H1 (cell line): ENCODE measurements around the gene LINC01488. TPM values are rescaled to one million over a fixed set of nuclear protein-coding genes. Genes with fewer than 3 reads are reported as not detected.
A peak's percentile ranks its signal among the peaks of the same experiment; 100 is the strongest.

ENCODE experiments used
- CTCF ChIA-PET: fragments of 300-600 bp; sonication (Branson Sonifier 250); formaldehyde crosslinking; loops from one replicate; lab custom pipeline; 2021; ENCODE audit not compliant: partially characterized antibody; lab: Charles Lee
- POLR2A ChIA-PET: fragments of 300-600 bp; sonication (Branson Sonifier 250); formaldehyde crosslinking; loops from one replicate; lab custom pipeline; 2021; ENCODE audit warnings: inconsistent platforms; ENCODE audit not compliant: partially characterized antibody; lab: Charles Lee
- DNase-seq, 2 experiments: peaks; one replicate each; pipeline versions ENCODE4 v3.0.0 to v3.0.0-alpha.2; 2010 to 2022; ENCODE audit warnings: low spot score in 2 of 2, low read depth in 1 of 2, mixed read lengths in 1 of 2
- FAIRE-seq: peaks from 2 replicates; lab custom pipeline; 2011; peaks lifted over from hg19 to GRCh38; lab: Jason Lieb, UNC
- H2AFZ ChIP-seq: 2 replicates; pipeline ENCODE4 v1.8.1; 2012; ENCODE audit warnings: low read length, inconsistent platforms
- H2AK5ac ChIP-seq: 2 replicates; pipeline ENCODE4 v1.6.1; 2013; ENCODE audit warnings: low read depth, low read length
- H2BK120ac ChIP-seq: replicated peaks from 2 replicates; pipeline ENCODE3; 2013; ENCODE audit warnings: low read depth, low read length, inconsistent platforms
- H2BK12ac ChIP-seq: 2 replicates; pipeline ENCODE4 v1.6.1; 2013; ENCODE audit warnings: low read depth, low read length
- H2BK15ac ChIP-seq: 2 replicates; pipeline ENCODE4 v1.6.1; 2013; ENCODE audit warnings: low read length
- H2BK20ac ChIP-seq: 2 replicates; pipeline ENCODE4 v1.6.1; 2013; ENCODE audit warnings: low read length
- H2BK5ac ChIP-seq: 2 replicates; pipeline ENCODE4 v1.6.1; 2013; ENCODE audit warnings: low read depth, low read length
- H3K14ac ChIP-seq: 2 replicates; pipeline ENCODE4 v1.6.1; 2013; ENCODE audit warnings: inconsistent platforms; ENCODE audit not compliant: insufficient read length
- H3K18ac ChIP-seq: 2 replicates; pipeline ENCODE4 v1.6.1; 2013; ENCODE audit warnings: low read length; ENCODE audit errors: extremely low read depth
- H3K23ac ChIP-seq: 2 replicates; pipeline ENCODE4 v1.6.1; 2013; ENCODE audit warnings: inconsistent platforms; ENCODE audit not compliant: insufficient read length
- H3K23me2 ChIP-seq: 2 replicates; pipeline ENCODE4 v1.6.1; 2013; ENCODE audit warnings: low read depth, low read length
- H3K27ac ChIP-seq: 2 replicates; pipeline ENCODE4 v1.6.1; 2011; ENCODE audit warnings: low read depth, low read length, inconsistent platforms
- H3K27me3 ChIP-seq, 4 experiments: replicated peaks in 1 of 4; 1 replicate in 1 of 4; 2 replicates in 3 of 4; pipeline versions ENCODE4 v1.6.1 to v1.8.1; 2011 to 2013; ENCODE audit warnings: low read length in 3 of 4, mild to moderate bottlenecking in 3 of 4, inconsistent platforms in 2 of 4, mixed read lengths in 2 of 4, moderate library complexity in 1 of 4; ENCODE audit not compliant: control insufficient read depth in 3 of 4, insufficient read depth in 3 of 4; ENCODE audit errors: extremely low read depth in 1 of 4
- H3K36me3 ChIP-seq, 4 experiments: 2 replicates each; pipeline versions ENCODE4 v1.6.1 to v1.8.1; 2011 to 2013; ENCODE audit warnings: mild to moderate bottlenecking in 4 of 4, low read length in 3 of 4, moderate library complexity in 2 of 4, control low read depth in 1 of 4, inconsistent platforms in 1 of 4; ENCODE audit not compliant: insufficient read depth in 4 of 4, control insufficient read depth in 2 of 4
- H3K4ac ChIP-seq: replicated peaks from 2 replicates; pipeline ENCODE3; 2013; ENCODE audit warnings: low read length, low read depth, mixed read lengths, inconsistent platforms; ENCODE audit not compliant: insufficient read length
- H3K4me1 ChIP-seq, 4 experiments: replicated peaks in 1 of 4; 1 replicate in 1 of 4; 2 replicates in 3 of 4; pipeline versions ENCODE4 v1.6.1 to v1.8.1; 2011 to 2013; ENCODE audit warnings: low read length in 3 of 4, inconsistent platforms in 2 of 4, mixed read lengths in 1 of 4; ENCODE audit not compliant: insufficient read depth in 4 of 4, control insufficient read depth in 3 of 4
- H3K4me2 ChIP-seq, 2 experiments: 2 replicates each; pipeline versions ENCODE4 v1.6.1 to v1.8.1; 2011 to 2013; ENCODE audit warnings: low read depth in 2 of 2, low read length in 2 of 2, control low read depth in 1 of 2, inconsistent platforms in 1 of 2, mild to moderate bottlenecking in 1 of 2; ENCODE audit not compliant: insufficient read depth in 1 of 2
- H3K4me3 ChIP-seq, 4 experiments: fragments of 200-600, 300-600 bp in 1 of 4; sonication (generic), shearing (Covaris generic), sonication (Bioruptor Twin) in 1 of 4; 2 replicates each; pipeline versions ENCODE4 v1.5.1 to v1.8.1; 2011 to 2016; ENCODE audit warnings: low read length in 4 of 4, low read depth in 3 of 4, control low read depth in 2 of 4, inconsistent platforms in 2 of 4, mild to moderate bottlenecking in 2 of 4, mixed read lengths in 1 of 4, moderate library complexity in 1 of 4; ENCODE audit not compliant: insufficient read depth in 2 of 4; ENCODE audit errors: extremely low read depth in 1 of 4
- H3K56ac ChIP-seq: replicated peaks from 2 replicates; pipeline ENCODE3; 2013; ENCODE audit warnings: low read depth, mild to moderate bottlenecking, mixed read lengths, low read length, inconsistent platforms; ENCODE audit not compliant: insufficient read length
- H3K79me1 ChIP-seq: 2 replicates; pipeline ENCODE4 v1.6.1; 2013; ENCODE audit warnings: low read depth, low read length, control low read depth
- H3K79me2 ChIP-seq, 2 experiments: 2 replicates each; pipeline versions ENCODE4 v1.6.1 to v1.8.1; 2012 to 2013; ENCODE audit warnings: low read length in 2 of 2, mild to moderate bottlenecking in 2 of 2, inconsistent platforms in 1 of 2; ENCODE audit not compliant: insufficient read depth in 2 of 2, control insufficient read depth in 1 of 2
- H3K9ac ChIP-seq, 4 experiments: replicated peaks in 1 of 4; 1 replicate in 1 of 4; 2 replicates in 3 of 4; pipeline versions ENCODE4 v1.6.1 to v1.8.1; 2011 to 2013; ENCODE audit warnings: low read depth in 3 of 4, low read length in 3 of 4, control low read depth in 2 of 4, mild to moderate bottlenecking in 2 of 4, moderate library complexity in 2 of 4, inconsistent platforms in 1 of 4; ENCODE audit errors: extremely low read depth in 1 of 4
- H3K9me3 ChIP-seq, 2 experiments: 2 replicates each; pipeline versions ENCODE4 v1.6.1 to v1.8.1; 2012 to 2013; ENCODE audit warnings: mild to moderate bottlenecking in 2 of 2, moderate library complexity in 2 of 2, control low read depth in 1 of 2, inconsistent platforms in 1 of 2, low read depth in 1 of 2, low read length in 1 of 2, mixed read lengths in 1 of 2; ENCODE audit not compliant: insufficient read depth in 2 of 2
- H4K20me1 ChIP-seq, 2 experiments: replicated peaks in 1 of 2; 2 replicates each; pipeline versions ENCODE3 to v1.8.1; 2011 to 2013; ENCODE audit warnings: inconsistent platforms in 2 of 2, low read length in 2 of 2, mild to moderate bottlenecking in 1 of 2; ENCODE audit not compliant: insufficient read depth in 2 of 2, control insufficient read depth in 1 of 2
- H4K5ac ChIP-seq: 2 replicates; pipeline ENCODE4 v1.6.1; 2013; ENCODE audit warnings: low read length, low read depth, mixed read lengths, inconsistent platforms; ENCODE audit not compliant: insufficient read length
- H4K8ac ChIP-seq: 2 replicates; pipeline ENCODE4 v1.8.0; 2013; ENCODE audit warnings: mild to moderate bottlenecking, moderate library complexity, low read length, inconsistent platforms; ENCODE audit not compliant: insufficient read depth; ENCODE audit errors: extremely low read depth
- H4K91ac ChIP-seq: replicated peaks from 2 replicates; pipeline ENCODE3; 2013; ENCODE audit warnings: low read length, mixed read lengths, inconsistent platforms; ENCODE audit not compliant: insufficient read length
- HDAC2 ChIP-seq, 2 experiments: fragments of 300-600 bp in 1 of 2; sonication (generic) in 1 of 2; IDR thresholded peaks; 2 replicates each; pipeline ENCODE4 v1.6.1; 2011 to 2012; ENCODE audit warnings: low read depth in 2 of 2, low read length in 2 of 2, mild to moderate bottlenecking in 2 of 2, moderate library complexity in 2 of 2, borderline replicate concordance in 1 of 2, inconsistent platforms in 1 of 2
- NANOG ChIP-seq: IDR thresholded peaks from 2 replicates; pipeline ENCODE4 v1.6.1; 2011; ENCODE audit warnings: low read length, low read depth, mild to moderate bottlenecking, inconsistent platforms; ENCODE audit not compliant: insufficient read depth, poor library complexity, severe bottlenecking
- WGBS, 2 experiments: shearing (Covaris generic) in 1 of 2; methylation state at CpG; one replicate each; pipeline versions ENCODE4 v1.1.6 to v1.1.7; 2013 to 2015; ENCODE audit warnings: low lambda C conversion rate in 2 of 2, mixed read lengths in 2 of 2, inconsistent platforms in 1 of 2, low coverage in 1 of 2, missing lambda C conversion rate in 1 of 2; ENCODE audit not compliant: insufficient replicate concordance in 2 of 2, insufficient coverage in 1 of 2, insufficient read length in 1 of 2; ENCODE audit errors: extremely low coverage in 1 of 2, missing lambda C conversion rate in 1 of 2; 5-methylcytosine and 5-hydroxymethylcytosine counted together
- polyA plus RNA-seq, 7 experiments: library from polyadenylated mRNA; depleted of rRNA in 3 of 7; stranded (reverse) in 5 of 7; unstranded in 2 of 7; fragments of >200 nt in 5 of 7; fragments of 200-250 nt in 2 of 7; gene quantifications; 1 replicate in 5 of 7; 2 replicates in 1 of 7; 4 replicates in 1 of 7; pipeline versions ENCODE4 v1.2.1 to v1.2.3, GENCODE V29; 2011 to 2013; ENCODE audit warnings: missing spikeins in 2 of 7, mixed read lengths in 2 of 7
- total RNA-seq: library from RNA; stranded (reverse); fragmentation: NEBNext Ultra II Directional; extraction: Animal tissue kit (Norgen Biotek cat#: 25700); gene quantifications from 2 replicates; pipeline ENCODE4 v1.2.1, GENCODE V29; 2021

The LINC01488 gene
- total and polyA plus RNA-seq, 2 of the 8 experiments (the other 6 are each of a cell fraction or from before 2014, with no cell fraction given): not detected

- Histone ChIP-seq H3K9ac (no peak overlapping the region), H3K18ac (peak overlapping the region; percentile 48), H2BK15ac (0 out of 2 replicates have a peak overlapping the region, but pooled peaks have one; percentile 46), H4K20me1 (no peaks in the 10 kb centered on the region), H2BK5ac (0 out of 2 replicates have a peak overlapping the region, but pooled peaks have one; percentile 63), H3K27ac (no peak overlapping the region), H3K23ac (no peak overlapping the region), H4K91ac (no peak overlapping the region), H3K79me2 (no peaks in the 10 kb centered on the region), H3K4me1 (peaks cover 0 to 30% (median 18%) of the 10 kb centered on the region in 4 experiments; a peak in 6 of 7 replicates), H3K9me3 (peaks cover 4 to 5% of the 10 kb centered on the region in 2 experiments; a peak in 1 of 4 replicates), H2BK120ac (no peak overlapping the region), H2BK20ac (no peak overlapping the region; the same call in 1 of the 2 replicates), H3K27me3 (peaks cover 0 to 21% (median 11%) of the 10 kb centered on the region in 4 experiments; a peak in 5 of 7 replicates), H4K8ac (no peak overlapping the region), H3K36me3 (no peaks in the 10 kb centered on the region), H3K4ac (no peak overlapping the region), H2AK5ac (no peak overlapping the region; the same call in 1 of the 2 replicates), H3K56ac (no peak overlapping the region), H2BK12ac (0 out of 2 replicates have a peak overlapping the region, but pooled peaks have one; percentile 40), H2AFZ (no peak overlapping the region), H4K5ac (no peak overlapping the region), H3K4me3 (no peak overlapping the region), H3K23me2 (no peaks in the 10 kb centered on the region), H3K14ac (no peak overlapping the region), H3K4me2 (no peak overlapping the region; a peak in 1 of 4 replicates), H3K79me1 (no peaks in the 10 kb centered on the region)
- DNase-seq: no peak
- 45% methylated on average over 10 of the region's 16 CpGs; no CpG with 5 or more reads in 1 of the 2 experiments for WGBS, 2 experiments
- FAIRE-seq: no peak
- CTCF ChIA-PET: interaction anchor here (0.5 to 1.5 kb wide), 2 partner anchors 13 to 52 kb away, joined by 3 read pairs; no protein-coding TSS in a partner anchor
- peak; percentile 50 for TF ChIP-seq NANOG
- no peak for TF ChIP-seq HDAC2 (IDR thresholded peaks at IDR 0.05; ENCODE audit: borderline replicate concordance in 1 of 2, low read depth in 2 of 2, low read length in 2 of 2)
- POLR2A ChIA-PET: interaction anchor here (0.6 to 1.1 kb wide), 2 partner anchors 161 to 163 kb away, joined by 4 to 5 read pairs; no protein-coding TSS in a partner anchor
Observed at GRCh38 chr11:69476509-69476961, 4.9 kb upstream of the LINC01488 start.
